Stomach smooth muscle (tissue), 2 donors: Measurements from ENCODE around the gene PSMA5.

Source experiments
- H3K27ac ChIP-seq: one replicate; pipeline ENCODE4 v1.7.0; 2013; ENCODE audit warnings: mild to moderate bottlenecking, low read length, inconsistent platforms
- H3K27me3 ChIP-seq, 2 donors: one replicate each; pipeline ENCODE4 v1.7.0; 2013; ENCODE audit warnings: low read length in 2 of 2; ENCODE audit not compliant: insufficient read depth in 2 of 2, control insufficient read depth in 1 of 2
- H3K36me3 ChIP-seq, 2 donors: one replicate each; pipeline ENCODE4 v1.7.0; 2013; ENCODE audit warnings: low read length in 2 of 2; ENCODE audit not compliant: control insufficient read depth in 2 of 2, insufficient read depth in 2 of 2
- H3K4me1 ChIP-seq: one replicate; pipeline ENCODE4 v1.7.0; 2013; ENCODE audit warnings: low read length; ENCODE audit not compliant: control insufficient read depth, insufficient read depth
- H3K4me3 ChIP-seq, 2 donors: one replicate each; pipeline ENCODE4 v1.7.0; 2013; ENCODE audit warnings: low read length in 2 of 2
- H3K9ac ChIP-seq, 2 donors: one replicate each; pipeline ENCODE4 v1.7.0; 2013; ENCODE audit warnings: low read length in 2 of 2, mild to moderate bottlenecking in 1 of 2
- H3K9me3 ChIP-seq, 2 donors: one replicate each; pipeline ENCODE4 v1.7.0; 2013; ENCODE audit warnings: low read length in 2 of 2; ENCODE audit not compliant: control insufficient read depth in 2 of 2
- donor health status: healthy.
- donor health status: Pancreatic carcinoma.

The PSMA5 gene

GRCh38 chr1:109391626-109392025 is 34.6 kb downstream of the PSMA5 start:
- Histone ChIP-seq H3K4me1 (peaks cover 49% of the 10 kb centered on the region), H3K36me3 (no peaks in the 10 kb centered on the region), H3K9ac (peak overlapping the region; percentile 21 to 68), H3K27ac (peak overlapping the region; percentile 87), H3K27me3 (no peaks in the 10 kb centered on the region), H3K4me3 (peak overlapping the region; percentile 50 to 64), H3K9me3 (no peaks in the 10 kb centered on the region)

- peak overlapping the region; percentile 50 to 64 for H3K4me3 ChIP-seq
- H3K27me3 ChIP-seq: no peaks in the 10 kb centered on the region
- peak overlapping the region; percentile 21 to 68 for H3K9ac ChIP-seq
- no peaks in the 10 kb centered on the region for H3K9me3 ChIP-seq
- H3K27ac ChIP-seq: peak overlapping the region; percentile 87
- H3K4me1 ChIP-seq: peaks cover 49% of the 10 kb centered on the region
- no peaks in the 10 kb centered on the region for H3K36me3 ChIP-seq
Measured at GRCh38 chr1:109391157-109391556, 35.1 kb downstream of the PSMA5 start.

- peak overlapping the region; percentile 87 for H3K27ac ChIP-seq
- no peaks in the 10 kb centered on the region for H3K9me3 ChIP-seq
- peak overlapping the region; percentile 1 to 64 for H3K4me3 ChIP-seq
- no peaks in the 10 kb centered on the region for H3K36me3 ChIP-seq
- H3K4me1 ChIP-seq: peaks cover 56% of the 10 kb centered on the region
- no peaks in the 10 kb centered on the region for H3K27me3 ChIP-seq
- H3K9ac ChIP-seq: peak overlapping the region; percentile 2 to 68
Measured at GRCh38 chr1:109389638-109390341, 36.5 kb downstream of the PSMA5 start.

- peak overlapping the region; percentile 87 for H3K27ac ChIP-seq
- no peaks in the 10 kb centered on the region for H3K36me3 ChIP-seq
- H3K4me1 ChIP-seq: peaks cover 56% of the 10 kb centered on the region
Measured at GRCh38 chr1:109388884-109389637, 37.2 kb downstream of the PSMA5 start.

GRCh38 chr1:109388208-109388711 is 38.0 kb downstream of the PSMA5 start:
- H3K9ac ChIP-seq: no peak overlapping the region
- H3K27ac ChIP-seq: peak overlapping the region; percentile 87
- H3K4me1 ChIP-seq: peaks cover 58% of the 10 kb centered on the region
- no peak overlapping the region for H3K4me3 ChIP-seq
- no peaks in the 10 kb centered on the region for H3K9me3 ChIP-seq
- no peaks in the 10 kb centered on the region for H3K36me3 ChIP-seq
- no peaks in the 10 kb centered on the region for H3K27me3 ChIP-seq

More at GRCh38 chr1:109388884-109389637, 37.2 kb downstream of the PSMA5 start:
- H3K9me3 ChIP-seq: no peaks in the 10 kb centered on the region
- H3K4me3 ChIP-seq: peak overlapping the region in 1 of 2 donors; percentile 64
- H3K27me3 ChIP-seq: no peaks in the 10 kb centered on the region
- H3K9ac ChIP-seq: peak overlapping the region in 1 of 2 donors; percentile 68

GRCh38 chr1:109386054-109386717 is 40.1 kb downstream of the PSMA5 start:
- peaks cover 47% of the 10 kb centered on the region for H3K4me1 ChIP-seq
- no peak overlapping the region for H3K27ac ChIP-seq
- H3K9ac ChIP-seq: no peak overlapping the region
- H3K27me3 ChIP-seq: no peaks in the 10 kb centered on the region
- no peak overlapping the region for H3K4me3 ChIP-seq
- H3K9me3 ChIP-seq: no peaks in the 10 kb centered on the region
- no peaks in the 10 kb centered on the region for H3K36me3 ChIP-seq

GRCh38 chr1:109385417-109385816 is 40.8 kb downstream of the PSMA5 start:
- H3K27me3 ChIP-seq: no peaks in the 10 kb centered on the region
- H3K9ac ChIP-seq: no peak overlapping the region
- peaks cover 46% of the 10 kb centered on the region for H3K4me1 ChIP-seq
- no peaks in the 10 kb centered on the region for H3K9me3 ChIP-seq
- no peaks in the 10 kb centered on the region for H3K36me3 ChIP-seq
- H3K4me3 ChIP-seq: no peak overlapping the region
- H3K27ac ChIP-seq: peak overlapping the region; percentile 50

- H3K27ac ChIP-seq: peak overlapping the region; percentile 32
- H3K4me1 ChIP-seq: peaks cover 31% of the 10 kb centered on the region
Measured at GRCh38 chr1:109383854-109384253, 42.4 kb downstream of the PSMA5 start.

GRCh38 chr1:109383087-109383779 is 43.0 kb downstream of the PSMA5 start:
- H3K4me1 ChIP-seq: peaks cover 26% of the 10 kb centered on the region
- H3K36me3 ChIP-seq: no peaks in the 10 kb centered on the region
- H3K9me3 ChIP-seq: no peaks in the 10 kb centered on the region
- peak overlapping the region; percentile 32 for H3K27ac ChIP-seq
- H3K27me3 ChIP-seq: no peaks in the 10 kb centered on the region
- H3K4me3 ChIP-seq: no peak overlapping the region
- no peak overlapping the region for H3K9ac ChIP-seq

More at GRCh38 chr1:109383854-109384253, 42.4 kb downstream of the PSMA5 start:
- Histone ChIP-seq H3K4me3 (no peak overlapping the region), H3K27me3 (no peaks in the 10 kb centered on the region), H3K9ac (no peak overlapping the region), H3K9me3 (no peaks in the 10 kb centered on the region), H3K36me3 (no peaks in the 10 kb centered on the region)

GRCh38 chr1:109381573-109381972 is 44.7 kb downstream of the PSMA5 start:
- Histone ChIP-seq H3K4me1 (peaks cover 23% of the 10 kb centered on the region), H3K9me3 (no peaks in the 10 kb centered on the region), H3K9ac (no peak overlapping the region), H3K27me3 (no peaks in the 10 kb centered on the region), H3K4me3 (no peak overlapping the region), H3K27ac (no peak overlapping the region), H3K36me3 (no peaks in the 10 kb centered on the region)
